ENCODE data around the gene ZC2HC1C. TPM values are rescaled to one million over a fixed set of nuclear protein-coding genes. Genes with fewer than 3 reads are reported as not detected.

Gene ZC2HC1C
- total RNA-seq, 4 donors from 2014 or later, result 0.26 to 4.7 (median 2.4) TPM; not detected in 1

GRCh38 chr14:75096959-75097358 is 27.5 kb downstream of the ZC2HC1C start:
- no peaks in the 10 kb centered on the region for H3K9me3 ChIP-seq
- no peak overlapping the region for H3K4me3 ChIP-seq
- no peaks in the 10 kb centered on the region for H3K36me3 ChIP-seq
- H3K27me3 ChIP-seq, result no peaks in the 10 kb centered on the region
- intact Hi-C loops (cut with DNase I; ENCODE audit: low total_unique reads), result no loop called here
- H3K4me1 ChIP-seq, result no peaks in the 10 kb centered on the region
- DNase-seq, result no peak
- H3K27ac ChIP-seq, result no peak overlapping the region
- no peak for TF ChIP-seq CTCF (IDR thresholded peaks at IDR 0.05)

- H3K27ac ChIP-seq, result no peak overlapping the region
- no peak for TF ChIP-seq POLR2A (IDR thresholded peaks at IDR 0.05)
- TF ChIP-seq CTCF (IDR thresholded peaks at IDR 0.05), result no peak
- H3K27me3 ChIP-seq, result no peaks in the 10 kb centered on the region
- no peak overlapping the region for H3K4me3 ChIP-seq
- no peaks in the 10 kb centered on the region for H3K4me1 ChIP-seq
- DNase-seq, result no peak
- H3K36me3 ChIP-seq, result no peaks in the 10 kb centered on the region
- no peaks in the 10 kb centered on the region for H3K9me3 ChIP-seq
- intact Hi-C loops (cut with DNase I; ENCODE audit: low total_unique reads), result no loop called here
These were observed 28.8 kb downstream of the ZC2HC1C start for GRCh38 chr14:75098212-75098611.

GRCh38 chr14:75098682-75099081 is 29.2 kb downstream of the ZC2HC1C start:
- no peaks in the 10 kb centered on the region for H3K4me1 ChIP-seq
- H3K4me3 ChIP-seq, result no peak overlapping the region
- H3K27me3 ChIP-seq, result no peaks in the 10 kb centered on the region
- no peak overlapping the region for H3K27ac ChIP-seq
- no peaks in the 10 kb centered on the region for H3K36me3 ChIP-seq
- intact Hi-C loops (cut with DNase I; ENCODE audit: low total_unique reads), result no loop called here
- no peaks in the 10 kb centered on the region for H3K9me3 ChIP-seq
- DNase-seq, result no peak
- TF ChIP-seq CTCF (IDR thresholded peaks at IDR 0.05) (no peak), POLR2A (IDR thresholded peaks at IDR 0.05) (no peak)

- Histone ChIP-seq H3K27ac (no peak overlapping the region), H3K9me3 (no peaks in the 10 kb centered on the region), H3K27me3 (no peaks in the 10 kb centered on the region), H3K4me1 (no peaks in the 10 kb centered on the region), H3K36me3 (no peaks in the 10 kb centered on the region), H3K4me3 (no peak overlapping the region)
- DNase-seq, result no peak
- TF ChIP-seq POLR2A (IDR thresholded peaks at IDR 0.05) (no peak), CTCF (IDR thresholded peaks at IDR 0.05) (no peak)
- intact Hi-C loops (cut with DNase I; ENCODE audit: low total_unique reads), result no loop called here
These were observed 32.0 kb downstream of the ZC2HC1C start for GRCh38 chr14:75101491-75101890.

GRCh38 chr14:75107186-75107585 is 37.7 kb downstream of the ZC2HC1C start:
- H3K4me1 ChIP-seq, result no peaks in the 10 kb centered on the region
- no peak overlapping the region for H3K27ac ChIP-seq
- intact Hi-C loops (cut with DNase I; ENCODE audit: low total_unique reads), result no loop called here
- no peaks in the 10 kb centered on the region for H3K27me3 ChIP-seq
- DNase-seq, result no peak
- H3K36me3 ChIP-seq, result no peaks in the 10 kb centered on the region
- no peak overlapping the region for H3K4me3 ChIP-seq
- H3K9me3 ChIP-seq, result no peaks in the 10 kb centered on the region
- no peak for TF ChIP-seq POLR2A (IDR thresholded peaks at IDR 0.05)
- TF ChIP-seq CTCF (IDR thresholded peaks at IDR 0.05), result no peak

All from uterus (tissue), 4 donors.